Esophagus mucosa (tissue), 1 donor: ENCODE results near the gene PTPRN. TPM values are rescaled to one million over a fixed set of nuclear protein-coding genes. Genes with fewer than 3 reads are reported as not detected.
"Not testable (repeated sequence)": the region's sequence is repeated elsewhere in the genome, so short reads cannot be mapped to it uniquely, and the experiment has no call there.

Experiments used
- ATAC-seq: fragments of 200-7000 bp; cut with Tn5 transposase; one replicate; pipeline ENCODE4 v1.9.1; 2020
- total RNA-seq: library from RNA; stranded (reverse); gene quantifications from one replicate; pipeline ENCODE4 v1.2.4, GENCODE V29; 2023
- donor health status: DM: yes; HTN: yes; CAD: no.

PTPRN gene
- total RNA-seq, 1 donor from 2014 or later: not detected

GRCh38 chr2:219306047-219306446 is 3.2 kb downstream of the PTPRN start:
- no peak for ATAC-seq

GRCh38 chr2:219304223-219304622 is 5.0 kb downstream of the PTPRN start:
- ATAC-seq: no peak

- no peak for ATAC-seq
These were observed 6.7 kb downstream of the PTPRN start for GRCh38 chr2:219302412-219302968.

GRCh38 chr2:219300022-219300421 is 9.2 kb downstream of the PTPRN start:
- no peak for ATAC-seq

GRCh38 chr2:219299372-219299760 is 9.8 kb downstream of the PTPRN start:
- ATAC-seq: no peak

GRCh38 chr2:219298759-219299371 is 10.3 kb downstream of the PTPRN start:
- ATAC-seq: peak; percentile 81

GRCh38 chr2:219297766-219298456 is 11.3 kb downstream of the PTPRN start:
- no peak for ATAC-seq

- ATAC-seq: no peak
These were observed 12.4 kb downstream of the PTPRN start for GRCh38 chr2:219296631-219297391.

- ATAC-seq: no peak
These were observed 13.1 kb downstream of the PTPRN start for GRCh38 chr2:219296142-219296541.

GRCh38 chr2:219294356-219295351 is 14.5 kb downstream of the PTPRN start:
- peak; percentile 89 for ATAC-seq

- ATAC-seq: no peak
These were observed 15.4 kb downstream of the PTPRN start for GRCh38 chr2:219293736-219294231.

- ATAC-seq: no peak
These were observed 16.6 kb downstream of the PTPRN start for GRCh38 chr2:219292616-219293015.

GRCh38 chr2:219291910-219292490 is 17.2 kb downstream of the PTPRN start:
- ATAC-seq: no peak

- no peak for ATAC-seq
These were observed 17.8 kb downstream of the PTPRN start for GRCh38 chr2:219291394-219291793.

- ATAC-seq: no peak
These were observed 18.6 kb downstream of the PTPRN start for GRCh38 chr2:219290381-219291171.

- peak; percentile 21 for ATAC-seq
These were observed 19.5 kb downstream of the PTPRN start for GRCh38 chr2:219289537-219290361.

GRCh38 chr2:219289195-219289536 is 20.0 kb downstream of the PTPRN start:
- no peak for ATAC-seq

- no peak for ATAC-seq
These were observed 21.5 kb downstream of the PTPRN start for GRCh38 chr2:219287580-219288265.

- ATAC-seq: not testable (repeated sequence)
These were observed 22.1 kb downstream of the PTPRN start for GRCh38 chr2:219287116-219287440.
